AG09309 (cell line): ENCODE data around the gene LY9.
"Not testable (repeated sequence)": the region's sequence is repeated elsewhere in the genome, so short reads cannot be mapped to it uniquely, and the experiment has no call there.

ENCODE experiments used
- DNase-seq: peaks from one replicate; pipeline ENCODE4 v3.0.0-alpha.2; 2010; ENCODE audit warnings: low read depth
- H3K4me3 ChIP-seq: 2 replicates; pipeline ENCODE4 v1.5.1; 2011; ENCODE audit warnings: mild to moderate bottlenecking, low read depth, low read length, moderate library complexity; ENCODE audit not compliant: control insufficient read depth
- CTCF ChIP-seq: IDR thresholded peaks from 2 replicates; pipeline ENCODE4 v1.5.1; 2011; ENCODE audit warnings: mild to moderate bottlenecking, low read depth, low read length, inconsistent platforms; ENCODE audit not compliant: insufficient read depth, control insufficient read depth; ENCODE audit errors: missing control alignments

The LY9 gene

GRCh38 chr1:160864173-160864572, 68.2 kb downstream of the LY9 start:
- H3K4me3 ChIP-seq: no peak overlapping the region
- no peak for TF ChIP-seq CTCF
- DNase-seq: no peak

- H3K4me3 ChIP-seq: no peak overlapping the region
- TF ChIP-seq CTCF: no peak
These were observed 69.4 kb downstream of the LY9 start for GRCh38 chr1:160865337-160865736.

GRCh38 chr1:160866001-160866694, 70.2 kb downstream of the LY9 start:
- DNase-seq: no peak
- no peak for TF ChIP-seq CTCF
- no peak overlapping the region for H3K4me3 ChIP-seq

More at GRCh38 chr1:160865337-160865736, 69.4 kb downstream of the LY9 start:
- no peak for DNase-seq

- H3K4me3 ChIP-seq: no peak overlapping the region
- DNase-seq: no peak
- no peak for TF ChIP-seq CTCF
These were observed 70.8 kb downstream of the LY9 start for GRCh38 chr1:160866695-160867260.

GRCh38 chr1:160867651-160868050, 71.7 kb downstream of the LY9 start:
- not testable (repeated sequence) for H3K4me3 ChIP-seq, DNase-seq

- H3K4me3 ChIP-seq: no peak overlapping the region
- TF ChIP-seq CTCF: no peak
- DNase-seq: no peak
These were observed 72.2 kb downstream of the LY9 start for GRCh38 chr1:160868141-160868540.

GRCh38 chr1:160874935-160875334, 79.0 kb downstream of the LY9 start:
- TF ChIP-seq CTCF: no peak
- no peak for DNase-seq
- no peak overlapping the region for H3K4me3 ChIP-seq

GRCh38 chr1:160875591-160875990, 79.6 kb downstream of the LY9 start:
- not testable (repeated sequence) for H3K4me3 ChIP-seq, DNase-seq
